Sigmoid colon (tissue), 7 donors: Measurements from ENCODE around the gene DGKD. TPM values are rescaled to one million over a fixed set of nuclear protein-coding genes. Genes with fewer than 3 reads are reported as not detected.

Experiments
- DNase-seq: peaks from one replicate; pipeline ENCODE4 v3.0.0-alpha.2; 2019
- H3K27ac ChIP-seq, 4 donors: fragments of 200-600 bp; sonication (generic); one replicate each; pipeline ENCODE4 v1.5.1; 2016 to 2019; ENCODE audit warnings: mild to moderate bottlenecking in 1 of 4
- H3K27me3 ChIP-seq, 3 donors: fragments of 200-600 bp; sonication (generic); one replicate each; pipeline ENCODE4 v1.5.1; 2019; ENCODE audit warnings: mild to moderate bottlenecking in 1 of 3
- H3K36me3 ChIP-seq, 4 donors: fragments of 200-600 bp; sonication (generic); one replicate each; pipeline ENCODE4 v1.5.1; 2016 to 2019
- H3K4me1 ChIP-seq, 4 donors: fragments of 200-600 bp; sonication (generic); one replicate each; pipeline ENCODE4 v1.5.1; 2017 to 2019
- H3K4me3 ChIP-seq, 4 donors: fragments of 200-600 bp; sonication (generic); one replicate each; pipeline ENCODE4 v1.5.1; 2017 to 2019; ENCODE audit warnings: mild to moderate bottlenecking in 2 of 4, moderate library complexity in 1 of 4
- H3K9me3 ChIP-seq, 4 donors: fragments of 200-600 bp in 3 of 4; sonication (generic) in 3 of 4; one replicate each; pipeline versions ENCODE4 v1.5.1 to v1.6.1; 2013 to 2019
- EP300 ChIP-seq, 4 donors: sonication (generic); formaldehyde crosslinking; IDR thresholded peaks; one replicate each; pipeline ENCODE4 v1.6.1; 2017; ENCODE audit warnings: antibody characterized with exemption in 4 of 4
- POLR2A ChIP-seq, 2 donors: fragments of 450-650 bp; IDR thresholded peaks; one replicate each; pipeline ENCODE4 v1.6.1; 2016; ENCODE audit warnings: antibody characterized with exemption in 2 of 2, mild to moderate bottlenecking in 2 of 2, moderate library complexity in 2 of 2
- POLR2AphosphoS5 ChIP-seq, 4 donors: sonication (generic); formaldehyde crosslinking; IDR thresholded peaks; one replicate each; pipeline ENCODE4 v1.6.1; 2017; ENCODE audit warnings: antibody characterized with exemption in 4 of 4
- WGBS, 2 donors: extraction: QIAGEN DNeasy Blood & Tissue Kit; methylation state at CpG; one replicate each; pipeline ENCODE4 v1.1.7; 2013; 5-methylcytosine and 5-hydroxymethylcytosine counted together
- intact Hi-C: fragments of 100-400 bp; cut with DNase I; formaldehyde crosslinking; loops from one replicate; pipeline ENCODE4 v1.15.1; 2023
- polyA plus RNA-seq, 3 donors: library from polyadenylated mRNA; stranded (reverse); fragments of 200-250 nt; gene quantifications; one replicate each; pipeline ENCODE4 v1.2.3, GENCODE V29; 2013
- total RNA-seq, 4 donors: library from RNA; depleted of rRNA; stranded (reverse); fragments of >200 nt; gene quantifications; one replicate each; pipeline ENCODE4 v1.1.0, GENCODE V29; 2016
- TF ChIP-seq, protein P1 (sequence below), 4 experiments: fragments of 450-650 bp in 3 of 4; fragments of 200-600 bp in 1 of 4; IDR thresholded peaks; one replicate each; pipeline ENCODE4 v1.5.1; 2016 to 2019; ENCODE audit warnings: antibody characterized with exemption in 4 of 4, mild to moderate bottlenecking in 3 of 4, moderate library complexity in 2 of 4
- donor health status: healthy with polysubstance abuse.
- donor health status: Bipolar disorder and iron deficiency.
- donor health status: healthy.

The DGKD gene
- total and polyA plus RNA-seq, 7 donors, result 10.7 to 67.0 (median 19.7) TPM

GRCh38 chr2:233375490-233376314 lies 21.4 kb downstream of the DGKD start:
- no peaks in the 10 kb centered on the region for H3K9me3 ChIP-seq
- no peak for DNase-seq
- peaks cover 0 to 8% (median 0%) of the 10 kb centered on the region in 4 donors for H3K36me3 ChIP-seq
- WGBS, 2 donors, result 43 to 56% methylated on average over 10 of the region's 10 CpGs
- H3K27ac ChIP-seq, result no peak overlapping the region
- intact Hi-C loops, result no loop called here
- peaks cover 0 to 8% (median 5%) of the 10 kb centered on the region in 4 donors for H3K4me1 ChIP-seq
- TF ChIP-seq POLR2AphosphoS5 (IDR thresholded peaks at IDR 0.05) (no peak), POLR2A (IDR thresholded peaks at IDR 0.05) (no peak), EP300 (IDR thresholded peaks at IDR 0.05) (no peak)
- TF ChIP-seq, protein P1, sequence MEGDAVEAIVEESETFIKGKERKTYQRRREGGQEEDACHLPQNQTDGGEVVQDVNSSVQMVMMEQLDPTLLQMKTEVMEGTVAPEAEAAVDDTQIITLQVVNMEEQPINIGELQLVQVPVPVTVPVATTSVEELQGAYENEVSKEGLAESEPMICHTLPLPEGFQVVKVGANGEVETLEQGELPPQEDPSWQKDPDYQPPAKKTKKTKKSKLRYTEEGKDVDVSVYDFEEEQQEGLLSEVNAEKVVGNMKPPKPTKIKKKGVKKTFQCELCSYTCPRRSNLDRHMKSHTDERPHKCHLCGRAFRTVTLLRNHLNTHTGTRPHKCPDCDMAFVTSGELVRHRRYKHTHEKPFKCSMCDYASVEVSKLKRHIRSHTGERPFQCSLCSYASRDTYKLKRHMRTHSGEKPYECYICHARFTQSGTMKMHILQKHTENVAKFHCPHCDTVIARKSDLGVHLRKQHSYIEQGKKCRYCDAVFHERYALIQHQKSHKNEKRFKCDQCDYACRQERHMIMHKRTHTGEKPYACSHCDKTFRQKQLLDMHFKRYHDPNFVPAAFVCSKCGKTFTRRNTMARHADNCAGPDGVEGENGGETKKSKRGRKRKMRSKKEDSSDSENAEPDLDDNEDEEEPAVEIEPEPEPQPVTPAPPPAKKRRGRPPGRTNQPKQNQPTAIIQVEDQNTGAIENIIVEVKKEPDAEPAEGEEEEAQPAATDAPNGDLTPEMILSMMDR (IDR thresholded peaks at IDR 0.05), result no peak
- H3K4me3 ChIP-seq, result no peak overlapping the region
- no peaks in the 10 kb centered on the region for H3K27me3 ChIP-seq

GRCh38 chr2:233379034-233379433 lies 24.7 kb downstream of the DGKD start:
- intact Hi-C loops, result no loop called here
- Histone ChIP-seq H3K4me1 (peaks cover 0 to 7% (median under 1%) of the 10 kb centered on the region in 4 donors), H3K27ac (no peak overlapping the region), H3K36me3 (no peaks in the 10 kb centered on the region), H3K9me3 (no peaks in the 10 kb centered on the region), H3K4me3 (no peak overlapping the region), H3K27me3 (no peaks in the 10 kb centered on the region)
- TF ChIP-seq POLR2AphosphoS5 (IDR thresholded peaks at IDR 0.05) (no peak), EP300 (IDR thresholded peaks at IDR 0.05) (no peak), POLR2A (IDR thresholded peaks at IDR 0.05) (no peak)
- TF ChIP-seq, protein P1 (IDR thresholded peaks at IDR 0.05), result no peak
- WGBS, 2 donors, result 93 to 96% methylated on average over 6 of the region's 6 CpGs
- no peak for DNase-seq

- Histone ChIP-seq H3K27me3 (no peaks in the 10 kb centered on the region), H3K4me1 (peaks cover 0 to 5% (median 4%) of the 10 kb centered on the region in 4 donors)
Observed at GRCh38 chr2:233379441-233379840, 25.1 kb downstream of the DGKD start.

DNA sequence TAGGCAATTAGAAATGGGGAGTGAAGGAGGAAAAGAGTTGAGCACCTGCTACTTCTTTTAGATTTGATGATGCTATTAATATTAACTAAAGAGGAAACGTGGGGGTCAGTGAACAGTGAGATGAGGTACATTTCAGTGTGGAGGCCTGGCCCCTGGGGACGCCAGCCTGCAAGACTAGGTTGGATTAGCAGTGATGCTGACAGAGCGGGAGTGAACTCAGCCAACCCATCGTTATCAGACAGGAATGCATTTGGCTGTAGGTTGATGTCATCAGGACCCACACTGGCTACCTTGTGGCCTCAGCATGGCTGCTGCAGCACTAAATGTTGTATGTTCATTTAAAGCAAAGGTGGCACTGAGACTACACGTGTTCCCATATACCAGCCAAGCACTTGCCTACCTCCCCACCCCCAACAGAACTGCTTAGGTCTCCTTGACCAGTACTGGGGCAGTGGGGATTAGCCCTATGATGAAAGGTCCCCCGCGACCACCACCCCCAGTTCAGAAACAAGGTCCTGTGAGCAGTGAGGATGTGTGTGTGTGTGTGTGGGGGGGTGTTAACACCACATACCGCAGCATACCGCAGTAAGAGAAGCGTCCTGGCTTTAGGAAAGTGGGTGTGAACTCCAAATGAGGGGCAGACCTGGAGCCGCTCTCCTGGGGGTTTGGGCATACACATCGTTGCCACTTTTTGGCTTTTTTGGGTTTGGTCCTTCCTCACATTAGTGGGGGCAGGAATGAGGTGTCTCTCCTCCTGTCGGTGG lies 26.0 kb downstream of the DGKD start:
- Histone ChIP-seq H3K4me3 (no peak overlapping the region), H3K27ac (no peak overlapping the region), H3K9me3 (no peaks in the 10 kb centered on the region), H3K36me3 (no peaks in the 10 kb centered on the region), H3K4me1 (peaks cover 0 to 14% (median 10%) of the 10 kb centered on the region in 4 donors), H3K27me3 (no peaks in the 10 kb centered on the region)
- WGBS, 2 donors, result 84 to 93% methylated on average over 13 of the region's 13 CpGs
- no peak for DNase-seq
- intact Hi-C loops, result no loop called here
- TF ChIP-seq, protein P1 (IDR thresholded peaks at IDR 0.05), result no peak
- no peak for TF ChIP-seq EP300 (IDR thresholded peaks at IDR 0.05)
- no peak for TF ChIP-seq POLR2AphosphoS5 (IDR thresholded peaks at IDR 0.05)
- TF ChIP-seq POLR2A (IDR thresholded peaks at IDR 0.05), result no peak

More at GRCh38 chr2:233379441-233379840, 25.1 kb downstream of the DGKD start:
- no peak for DNase-seq
- Histone ChIP-seq H3K9me3 (no peaks in the 10 kb centered on the region), H3K36me3 (no peaks in the 10 kb centered on the region), H3K4me3 (no peak overlapping the region), H3K27ac (no peak overlapping the region)
- TF ChIP-seq POLR2AphosphoS5 (IDR thresholded peaks at IDR 0.05), result no peak
- intact Hi-C loops, result no loop called here
- WGBS, 2 donors, result 69 to 75% methylated on average over 1 of the region's 1 CpG

GRCh38 chr2:233380995-233381637 lies 26.8 kb downstream of the DGKD start:
- no peaks in the 10 kb centered on the region for H3K27me3 ChIP-seq
- no peaks in the 10 kb centered on the region for H3K9me3 ChIP-seq
- no peaks in the 10 kb centered on the region for H3K36me3 ChIP-seq
- intact Hi-C loops, result no loop called here
- no peak for DNase-seq
- TF ChIP-seq, protein P1 (IDR thresholded peaks at IDR 0.05), result no peak
- TF ChIP-seq POLR2A (IDR thresholded peaks at IDR 0.05) (no peak), POLR2AphosphoS5 (IDR thresholded peaks at IDR 0.05) (no peak), EP300 (IDR thresholded peaks at IDR 0.05) (no peak)
- 88 to 89% methylated on average over 11 of the region's 11 CpGs for WGBS, 2 donors
- H3K4me3 ChIP-seq, result no peak overlapping the region
- H3K4me1 ChIP-seq, result peaks cover 0 to 22% (median 18%) of the 10 kb centered on the region in 4 donors
- H3K27ac ChIP-seq, result no peak overlapping the region
